ENCODE results near the gene COG1.

COG1 gene

DNA sequence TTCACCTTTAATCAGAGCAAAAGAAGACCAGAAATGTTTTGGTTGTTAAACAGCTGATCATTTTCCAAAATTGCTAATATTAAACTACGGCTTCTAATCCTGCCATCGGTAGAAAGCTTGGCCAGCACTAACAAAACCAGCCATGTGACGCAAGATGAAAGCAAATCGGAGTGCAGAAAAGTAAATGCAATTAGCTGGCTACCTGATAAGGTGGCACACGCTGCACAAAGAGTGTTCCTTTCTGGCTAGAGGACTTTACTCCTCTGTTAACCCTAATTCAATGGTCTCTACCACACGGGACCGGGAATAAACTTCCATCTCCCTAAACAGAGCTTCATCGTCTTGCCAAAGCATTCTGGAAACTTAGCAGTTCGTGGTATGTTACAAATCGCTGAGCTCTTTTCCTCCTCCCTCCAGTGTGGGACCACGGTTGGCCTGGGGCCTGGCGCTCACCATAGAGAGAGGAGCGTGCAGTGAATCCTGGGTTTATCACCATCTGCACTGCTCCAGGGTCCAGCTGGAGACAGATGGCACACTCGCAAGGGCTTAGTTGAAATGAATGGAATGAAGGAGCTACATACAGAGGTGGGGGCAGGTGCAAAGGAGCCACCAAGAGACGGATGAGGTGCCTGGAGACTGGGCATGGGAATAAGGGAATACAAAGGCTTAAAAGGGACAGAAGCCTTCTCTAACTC is 10.1 kb upstream of the COG1 start:
- ChIA-PET CTCF (interaction anchor here (1.0 to 20.1 kb wide), 6 partner anchors 8 to 623 kb away, joined by 3 to 551 read pairs (median 7); partner anchors contain the start of gene COG1), POLR2A (no interaction called here)
- no peak for TF ChIP-seq CTCF (IDR thresholded peaks at IDR 0.05; ENCODE audit: insufficient read depth, low read length, missing control alignments)
- DNase-seq (ENCODE audit: low read depth, low spot score), result no peak
- no peak overlapping the region for H3K4me3 ChIP-seq (ENCODE audit: low read depth, low read length)

GRCh38 chr17:73184136-73184993 is 8.5 kb upstream of the COG1 start:
- no peak for TF ChIP-seq CTCF (IDR thresholded peaks at IDR 0.05; ENCODE audit: insufficient read depth, low read length, missing control alignments)
- ChIA-PET CTCF (interaction anchor here (1.1 to 20.1 kb wide), 2 partner anchors 462 to 627 kb away, joined by 3 to 551 read pairs; no protein-coding TSS in a partner anchor), POLR2A (no interaction called here)
- no peak for DNase-seq (ENCODE audit: low read depth, low spot score)
- H3K4me3 ChIP-seq (ENCODE audit: low read depth, low read length), result no peak overlapping the region

- CTCF ChIA-PET, result interaction anchor here (1.1 to 20.1 kb wide), 5 partner anchors 10 to 627 kb away, joined by 3 to 551 read pairs (median 5); no protein-coding TSS in a partner anchor
- no peak overlapping the region for H3K4me3 ChIP-seq (ENCODE audit: low read depth, low read length)
- POLR2A ChIA-PET, result interaction anchor here (0.7 kb wide), 1 partner anchor 55 kb away, joined by 5 read pairs; no protein-coding TSS in a partner anchor
- no peak for DNase-seq (ENCODE audit: low read depth, low spot score)
- TF ChIP-seq CTCF (IDR thresholded peaks at IDR 0.05; ENCODE audit: insufficient read depth, low read length, missing control alignments), result no peak
Observed at GRCh38 chr17:73186283-73187050, 6.4 kb upstream of the COG1 start.

DNA sequence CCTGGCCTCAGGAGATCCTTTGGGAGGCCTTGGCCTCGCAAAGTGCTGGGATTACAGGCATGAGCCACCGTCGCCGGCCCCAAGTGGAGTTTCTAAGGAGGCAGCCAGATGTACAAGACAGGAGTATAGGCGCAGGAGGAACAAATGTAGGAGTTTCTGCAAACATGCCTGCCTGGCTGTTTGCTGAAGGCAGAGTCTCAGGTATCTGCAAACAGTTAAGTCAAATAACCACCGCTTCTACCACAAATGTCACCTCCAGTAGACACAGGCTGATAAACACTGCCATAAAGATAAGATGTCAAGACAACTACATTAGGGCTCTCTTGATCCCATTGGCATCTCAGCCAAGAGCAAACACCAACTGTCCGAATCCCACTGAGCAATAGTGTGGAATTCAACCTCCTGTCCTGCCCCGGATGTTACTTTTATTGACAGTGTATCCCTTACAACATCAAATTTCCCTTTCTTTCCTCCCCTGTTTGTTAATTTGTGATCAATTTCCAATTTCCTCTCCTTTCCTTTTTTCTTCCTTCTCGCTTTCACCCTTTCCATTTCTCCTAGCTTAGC is 5.6 kb upstream of the COG1 start:
- DNase-seq (ENCODE audit: low read depth, low spot score), result no peak
- CTCF ChIA-PET, result interaction anchor here (1.1 to 20.1 kb wide), 6 partner anchors 8 to 628 kb away, joined by 3 to 551 read pairs (median 73); no protein-coding TSS in a partner anchor
- H3K4me3 ChIP-seq (ENCODE audit: low read depth, low read length), result no peak overlapping the region
- POLR2A ChIA-PET, result interaction anchor here (0.7 kb wide), 1 partner anchor 56 kb away, joined by 5 read pairs; no protein-coding TSS in a partner anchor
- TF ChIP-seq CTCF (IDR thresholded peaks at IDR 0.05; ENCODE audit: insufficient read depth, low read length, missing control alignments), result no peak

DNA sequence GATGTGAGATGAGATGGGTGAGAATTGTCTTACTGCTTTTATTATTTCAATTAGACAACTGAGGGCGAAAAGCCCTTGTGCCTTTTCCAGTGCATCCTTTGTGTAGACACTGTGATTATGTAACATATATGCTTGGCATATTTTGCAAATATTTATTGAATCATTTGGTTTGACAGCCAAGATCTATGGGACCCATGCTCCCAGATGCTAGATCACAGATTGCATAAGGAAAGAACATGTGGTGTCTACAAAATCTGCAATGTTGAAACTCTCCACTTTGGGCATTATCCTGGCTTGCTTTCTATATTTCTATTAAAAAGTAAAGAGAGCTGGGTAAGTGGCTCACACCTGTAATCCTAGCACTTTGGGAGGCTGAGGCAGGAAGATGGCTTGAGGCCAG is 4.8 kb upstream of the COG1 start:
- TF ChIP-seq CTCF (IDR thresholded peaks at IDR 0.05; ENCODE audit: insufficient read depth, low read length, missing control alignments), result no peak
- CTCF ChIA-PET, result interaction anchor here (0.9 to 20.1 kb wide), 5 partner anchors 8 to 629 kb away, joined by 3 to 551 read pairs (median 79); no protein-coding TSS in a partner anchor
- POLR2A ChIA-PET, result interaction anchor here (1.0 kb wide), 1 partner anchor 459 kb away, joined by 3 read pairs; no protein-coding TSS in a partner anchor
- no peak overlapping the region for H3K4me3 ChIP-seq (ENCODE audit: low read depth, low read length)
- DNase-seq (ENCODE audit: low read depth, low spot score), result no peak
